Natural killer cell (primary cell): ENCODE results near the gene COL8A2. TPM values are rescaled to one million over a fixed set of nuclear protein-coding genes. Genes with fewer than 3 reads are reported as not detected.

ENCODE experiments used
- ATAC-seq, 3 donors: fragments of 150-1000 bp in 2 of 3; fragments of 200-7000 bp in 1 of 3; cut with Tn5 transposase; 1 replicate in 1 of 3; 2 replicates in 2 of 3; pipeline ENCODE4 v1.10.0; 2021; ENCODE audit warnings: mild to moderate bottlenecking in 2 of 3, moderate library complexity in 2 of 3
- DNase-seq, 2 donors: peaks; one replicate each; pipeline versions ENCODE4 v3.0.0 to v3.0.0-alpha.2; 2013 to 2021; ENCODE audit warnings: mixed read lengths in 1 of 2
- H3K27ac ChIP-seq: one replicate; pipeline ENCODE4 v1.5.1; 2013; ENCODE audit warnings: mild to moderate bottlenecking, low read length
- H3K27me3 ChIP-seq: one replicate; pipeline ENCODE4 v1.6.1; 2013; ENCODE audit warnings: low read length; ENCODE audit not compliant: control insufficient read depth, insufficient read depth
- H3K36me3 ChIP-seq: one replicate; pipeline ENCODE4 v1.6.1; 2013; ENCODE audit warnings: low read length; ENCODE audit not compliant: control insufficient read depth, insufficient read depth
- H3K4me1 ChIP-seq: one replicate; pipeline ENCODE4 v1.6.1; 2013; ENCODE audit warnings: low read length; ENCODE audit not compliant: control insufficient read depth, insufficient read depth
- H3K4me3 ChIP-seq: one replicate; pipeline ENCODE4 v1.5.1; 2013; ENCODE audit warnings: low read length
- H3K9me3 ChIP-seq: one replicate; pipeline ENCODE4 v1.6.1; 2013; ENCODE audit warnings: low read length; ENCODE audit not compliant: control insufficient read depth, insufficient read depth
- H3K27ac Mint-ChIP-seq, 2 donors: one replicate each; pipeline ENCODE4 v1.8.0; 2022; ENCODE audit warnings: mild to moderate bottlenecking in 2 of 2, mixed read lengths in 2 of 2, moderate library complexity in 1 of 2
- H3K27me3 Mint-ChIP-seq, 2 donors: one replicate each; pipeline ENCODE4 v1.8.0; 2022; ENCODE audit warnings: low read depth in 2 of 2, mixed read lengths in 2 of 2
- H3K36me3 Mint-ChIP-seq: one replicate; pipeline ENCODE4 v1.8.0; 2022; ENCODE audit warnings: mixed read lengths
- H3K4me1 Mint-ChIP-seq, 2 donors: one replicate each; pipeline ENCODE4 v1.8.0; 2022; ENCODE audit warnings: mixed read lengths in 2 of 2
- H3K4me3 Mint-ChIP-seq: one replicate; pipeline ENCODE4 v1.8.0; 2022; ENCODE audit warnings: mild to moderate bottlenecking, moderate library complexity, mixed read lengths
- H3K9me3 Mint-ChIP-seq, 2 donors: one replicate each; pipeline ENCODE4 v1.8.0; 2022; ENCODE audit warnings: mixed read lengths in 2 of 2
- WGBS: methylation state at CpG from one replicate; pipeline ENCODE4 v1.1.7; 2013; ENCODE audit warnings: missing lambda C conversion rate; ENCODE audit not compliant: insufficient coverage; 5-methylcytosine and 5-hydroxymethylcytosine counted together
- intact Hi-C: fragments of 100-400 bp; cut with micrococcal nuclease; formaldehyde crosslinking; loops from one replicate; pipeline ENCODE4 v1.14.2; 2022
- total RNA-seq, 4 donors: library from RNA; stranded (reverse); fragments of 120-200 nt in 1 of 4; gene quantifications; one replicate each; pipeline versions ENCODE4 v1.2.3 to v1.2.4, GENCODE V29; 2013 to 2022
- TF ChIP-seq, protein P1 (sequence below): fragments of 200-600 bp; IDR thresholded peaks from one replicate; pipeline ENCODE4 v1.8.0; 2022; ENCODE audit warnings: antibody characterized with exemption

Gene COL8A2
- total RNA-seq, 3 donors from 2014 or later (not counting 1 experiment from before 2014, with no cell fraction given) = 0.09 to 0.20 (median 0.14) TPM

DNA sequence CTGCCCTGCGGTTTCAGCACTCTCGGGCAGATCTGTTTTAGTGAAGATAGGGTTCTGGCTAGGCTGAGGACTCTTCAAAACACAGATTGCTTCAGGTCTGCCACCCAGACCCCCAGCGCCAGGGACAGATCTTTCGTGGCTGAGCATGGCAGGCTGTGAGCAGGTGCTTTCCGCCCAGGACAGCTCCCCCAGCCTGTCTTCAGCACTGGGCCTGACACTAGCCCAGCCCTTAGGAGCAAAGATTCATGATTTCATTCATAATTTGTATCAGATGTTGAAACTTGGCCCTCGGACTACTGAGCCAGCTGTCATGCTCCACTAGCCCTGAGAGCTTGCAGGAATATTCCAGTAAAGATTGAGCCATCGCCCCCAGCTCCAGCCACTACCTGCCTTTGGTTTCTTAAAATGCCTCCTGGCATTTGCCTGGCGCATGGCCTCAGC, 30.4 kb downstream of the COL8A2 start:
- DNase-seq (no peak), ATAC-seq (no peak)
- Histone ChIP-seq H3K36me3 (peaks cover 43% of the 10 kb centered on the region), H3K27me3 (no peaks in the 10 kb centered on the region), H3K4me3 (no peak overlapping the region), H3K9me3 (no peaks in the 10 kb centered on the region), H3K4me1 (peaks cover 14% of the 10 kb centered on the region), H3K27ac (no peak overlapping the region)
- H3K9me3 Mint-ChIP-seq = no peaks in the 10 kb centered on the region
- peaks cover 13% of the 10 kb centered on the region in 2 donors for H3K4me1 Mint-ChIP-seq
- H3K27ac Mint-ChIP-seq = no peak overlapping the region
- no peak overlapping the region for H3K4me3 Mint-ChIP-seq
- WGBS = 96% methylated on average over 8 of the region's 8 CpGs
- TF ChIP-seq, protein P1, sequence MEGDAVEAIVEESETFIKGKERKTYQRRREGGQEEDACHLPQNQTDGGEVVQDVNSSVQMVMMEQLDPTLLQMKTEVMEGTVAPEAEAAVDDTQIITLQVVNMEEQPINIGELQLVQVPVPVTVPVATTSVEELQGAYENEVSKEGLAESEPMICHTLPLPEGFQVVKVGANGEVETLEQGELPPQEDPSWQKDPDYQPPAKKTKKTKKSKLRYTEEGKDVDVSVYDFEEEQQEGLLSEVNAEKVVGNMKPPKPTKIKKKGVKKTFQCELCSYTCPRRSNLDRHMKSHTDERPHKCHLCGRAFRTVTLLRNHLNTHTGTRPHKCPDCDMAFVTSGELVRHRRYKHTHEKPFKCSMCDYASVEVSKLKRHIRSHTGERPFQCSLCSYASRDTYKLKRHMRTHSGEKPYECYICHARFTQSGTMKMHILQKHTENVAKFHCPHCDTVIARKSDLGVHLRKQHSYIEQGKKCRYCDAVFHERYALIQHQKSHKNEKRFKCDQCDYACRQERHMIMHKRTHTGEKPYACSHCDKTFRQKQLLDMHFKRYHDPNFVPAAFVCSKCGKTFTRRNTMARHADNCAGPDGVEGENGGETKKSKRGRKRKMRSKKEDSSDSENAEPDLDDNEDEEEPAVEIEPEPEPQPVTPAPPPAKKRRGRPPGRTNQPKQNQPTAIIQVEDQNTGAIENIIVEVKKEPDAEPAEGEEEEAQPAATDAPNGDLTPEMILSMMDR = no peak
- no peaks in the 10 kb centered on the region for H3K27me3 Mint-ChIP-seq
- intact Hi-C loops = no loop called here
- H3K36me3 Mint-ChIP-seq = no peaks in the 10 kb centered on the region

DNA sequence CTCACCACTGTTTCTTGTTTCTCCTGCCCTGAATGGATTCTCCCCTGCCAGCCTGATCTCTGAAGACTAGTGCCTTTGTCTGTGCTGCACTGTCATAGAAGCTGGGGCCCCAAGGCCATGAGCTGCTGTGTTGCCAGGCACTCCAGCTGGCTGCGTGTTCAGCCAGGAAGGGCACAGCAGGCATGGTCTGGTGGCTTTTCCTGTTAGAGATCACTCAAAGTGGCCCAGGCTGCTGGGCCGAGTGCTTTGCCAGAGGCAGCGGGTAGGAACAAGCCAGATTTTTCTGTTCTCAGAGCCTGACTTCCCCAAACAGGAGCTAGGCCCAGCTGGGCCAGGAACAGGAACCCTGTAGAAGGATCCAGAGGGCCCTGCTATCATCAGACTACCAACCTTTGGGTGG, 31.1 kb downstream of the COL8A2 start:
- TF ChIP-seq, protein P1 = no peak
- DNase-seq (no peak), ATAC-seq (no peak)
- H3K4me3 Mint-ChIP-seq = no peak overlapping the region
- H3K36me3 Mint-ChIP-seq = no peaks in the 10 kb centered on the region
- no peaks in the 10 kb centered on the region for H3K9me3 ChIP-seq
- H3K4me3 ChIP-seq = no peak overlapping the region
- intact Hi-C loops = no loop called here
- no peaks in the 10 kb centered on the region for H3K27me3 Mint-ChIP-seq
- peaks cover 16% of the 10 kb centered on the region for H3K4me1 ChIP-seq
- H3K36me3 ChIP-seq = peaks cover 43% of the 10 kb centered on the region
- H3K27ac Mint-ChIP-seq = no peak overlapping the region
- no peaks in the 10 kb centered on the region for H3K27me3 ChIP-seq
- no peak overlapping the region for H3K27ac ChIP-seq
- H3K4me1 Mint-ChIP-seq = peaks cover 17 to 19% of the 10 kb centered on the region in 2 donors
- 92% methylated on average over 3 of the region's 3 CpGs for WGBS
- no peaks in the 10 kb centered on the region for H3K9me3 Mint-ChIP-seq

DNA sequence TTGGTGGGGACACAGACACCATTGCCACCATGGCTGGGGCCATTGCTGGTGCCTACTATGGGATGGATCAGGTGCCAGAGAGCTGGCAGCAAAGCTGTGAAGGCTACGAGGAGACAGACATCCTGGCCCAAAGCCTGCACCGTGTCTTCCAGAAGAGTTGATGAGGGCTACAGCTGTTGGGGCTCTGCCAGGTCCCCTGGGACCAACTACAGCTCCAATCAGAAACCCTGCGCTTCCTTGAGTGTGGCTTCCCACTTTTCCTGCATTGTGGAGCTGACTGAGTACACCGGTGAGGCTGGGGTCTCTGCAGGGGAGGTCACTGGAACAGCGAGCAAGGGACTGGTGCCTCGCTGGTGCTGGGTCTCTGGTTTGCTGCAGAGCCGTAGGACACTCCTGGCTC, 31.8 kb downstream of the COL8A2 start:
- DNase-seq = no peak
- peaks cover 17 to 19% of the 10 kb centered on the region in 2 donors for H3K4me1 Mint-ChIP-seq
- no peaks in the 10 kb centered on the region for H3K27me3 Mint-ChIP-seq
- Histone ChIP-seq H3K4me1 (peaks cover 19% of the 10 kb centered on the region), H3K4me3 (no peak overlapping the region), H3K27me3 (no peaks in the 10 kb centered on the region), H3K9me3 (no peaks in the 10 kb centered on the region), H3K27ac (no peak overlapping the region), H3K36me3 (peaks cover 43% of the 10 kb centered on the region)
- no peak overlapping the region for H3K4me3 Mint-ChIP-seq
- no peaks in the 10 kb centered on the region for H3K9me3 Mint-ChIP-seq
- no peak overlapping the region for H3K27ac Mint-ChIP-seq
- TF ChIP-seq, protein P1 = no peak
- no peak for ATAC-seq
- no peaks in the 10 kb centered on the region for H3K36me3 Mint-ChIP-seq
- intact Hi-C loops = no loop called here
- WGBS = 97% methylated on average over 7 of the region's 7 CpGs

DNA sequence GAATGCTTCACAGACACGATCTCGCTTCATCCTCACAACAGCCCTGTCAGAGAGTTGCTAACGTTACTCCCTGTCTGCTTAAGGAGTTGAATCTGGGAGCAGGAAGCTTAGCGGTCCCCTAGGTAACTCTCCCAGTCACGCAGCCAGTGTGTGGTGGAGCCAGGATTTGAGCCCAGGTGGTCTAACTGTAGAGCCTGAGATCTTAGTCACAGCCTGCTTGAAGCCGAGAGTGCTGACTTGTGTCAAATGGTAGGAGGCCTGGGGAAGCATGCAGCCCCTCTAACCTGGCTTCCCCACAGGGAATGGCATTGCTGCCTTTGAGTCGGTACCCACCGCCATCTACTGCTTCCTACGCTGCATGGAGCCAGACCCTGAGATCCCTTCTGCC, 32.2 kb downstream of the COL8A2 start:
- no peaks in the 10 kb centered on the region for H3K27me3 ChIP-seq
- no peaks in the 10 kb centered on the region for H3K27me3 Mint-ChIP-seq
- no peaks in the 10 kb centered on the region for H3K9me3 Mint-ChIP-seq
- ATAC-seq (no peak), DNase-seq (no peak)
- H3K4me3 Mint-ChIP-seq = no peak overlapping the region
- H3K36me3 Mint-ChIP-seq = no peaks in the 10 kb centered on the region
- WGBS = 88% methylated on average over 9 of the region's 9 CpGs
- peaks cover 24% of the 10 kb centered on the region for H3K4me1 ChIP-seq
- peaks cover 43% of the 10 kb centered on the region for H3K36me3 ChIP-seq
- intact Hi-C loops = no loop called here
- TF ChIP-seq, protein P1 = no peak
- H3K4me1 Mint-ChIP-seq = peaks cover 17 to 19% of the 10 kb centered on the region in 2 donors
- H3K4me3 ChIP-seq = no peak overlapping the region
- no peak overlapping the region for H3K27ac ChIP-seq
- H3K9me3 ChIP-seq = no peaks in the 10 kb centered on the region
- no peak overlapping the region for H3K27ac Mint-ChIP-seq
